ENCODE results near the gene POLE4.

Gene POLE4

GRCh38 chr2:74991977-74992376 lies 33.5 kb downstream of the POLE4 start:
- DNase-seq (ENCODE audit: low spot score) = no peak

- no peak for DNase-seq (ENCODE audit: low spot score)
Observed at GRCh38 chr2:74999468-74999867, 41.0 kb downstream of the POLE4 start.

- DNase-seq (ENCODE audit: low spot score) = no peak
Observed at GRCh38 chr2:75002007-75002406, 43.6 kb downstream of the POLE4 start.

- DNase-seq (ENCODE audit: low spot score) = no peak
Observed at GRCh38 chr2:75003276-75003675, 44.8 kb downstream of the POLE4 start.

- DNase-seq (ENCODE audit: low spot score) = no peak
Observed at GRCh38 chr2:75003773-75004172, 45.3 kb downstream of the POLE4 start.

- DNase-seq (ENCODE audit: low spot score) = no peak
Observed at GRCh38 chr2:75006041-75006440, 47.6 kb downstream of the POLE4 start.

GRCh38 chr2:75007061-75007460 lies 48.6 kb downstream of the POLE4 start:
- no peak for DNase-seq (ENCODE audit: low spot score)

- DNase-seq (ENCODE audit: low spot score) = no peak
Observed at GRCh38 chr2:75007819-75008218, 49.4 kb downstream of the POLE4 start.

GRCh38 chr2:75010571-75010970 lies 52.1 kb downstream of the POLE4 start:
- DNase-seq (ENCODE audit: low spot score) = no peak

GRCh38 chr2:75012080-75012479 lies 53.6 kb downstream of the POLE4 start:
- no peak for DNase-seq (ENCODE audit: low spot score)

- DNase-seq (ENCODE audit: low spot score) = no peak
Observed at GRCh38 chr2:75018162-75018561, 59.7 kb downstream of the POLE4 start.
